GM19395 (cell line): ENCODE results near the gene TENM4.

Experiments
- ATAC-seq: cut with Tn5 transposase; IDR thresholded peaks from one replicate; pipeline ENCODE4 v1.9.1; 2021; ENCODE audit warnings: mild to moderate bottlenecking, moderate library complexity; ENCODE audit not compliant: unreplicated experiment

TENM4 gene

DNA sequence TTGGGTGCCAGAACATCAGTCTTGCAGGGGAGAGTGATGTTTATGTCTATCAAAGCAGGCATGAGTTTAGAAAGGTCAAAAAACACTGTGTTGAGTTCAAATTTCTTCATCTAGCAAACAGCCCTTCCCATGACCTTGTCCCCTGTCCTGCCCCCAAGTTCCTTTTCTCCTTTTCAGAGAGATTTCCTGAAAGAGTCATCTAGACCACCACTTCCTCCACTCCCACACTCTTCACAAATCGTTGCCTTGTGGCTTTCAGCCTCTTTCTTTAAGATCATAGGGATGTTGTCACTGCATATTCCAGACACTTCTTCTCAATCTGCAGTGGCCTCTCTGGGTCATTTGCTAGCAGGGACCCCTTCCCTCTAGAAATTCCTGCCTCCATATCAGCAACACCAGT is 290.5 kb downstream of the TENM4 start:
- ATAC-seq: no peak

DNA sequence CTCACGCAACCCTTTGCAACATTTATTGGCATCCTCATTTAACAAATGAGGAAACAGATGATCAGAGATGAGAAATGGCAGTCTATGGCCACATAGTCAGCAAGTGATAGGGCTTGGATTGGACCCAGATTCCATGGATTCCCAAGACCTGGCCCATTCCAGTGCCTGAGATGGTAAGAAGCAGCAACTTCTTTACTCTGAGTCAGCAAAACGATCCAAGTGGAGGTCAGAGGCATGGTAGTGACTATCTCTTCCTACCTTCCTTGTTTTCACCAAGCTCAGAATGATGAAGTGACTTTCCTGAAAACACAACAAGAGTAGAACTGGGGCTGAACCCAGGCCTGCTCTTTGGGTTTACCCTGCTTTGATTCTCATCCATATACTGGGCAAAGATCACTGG is 293.1 kb downstream of the TENM4 start:
- no peak for ATAC-seq

DNA sequence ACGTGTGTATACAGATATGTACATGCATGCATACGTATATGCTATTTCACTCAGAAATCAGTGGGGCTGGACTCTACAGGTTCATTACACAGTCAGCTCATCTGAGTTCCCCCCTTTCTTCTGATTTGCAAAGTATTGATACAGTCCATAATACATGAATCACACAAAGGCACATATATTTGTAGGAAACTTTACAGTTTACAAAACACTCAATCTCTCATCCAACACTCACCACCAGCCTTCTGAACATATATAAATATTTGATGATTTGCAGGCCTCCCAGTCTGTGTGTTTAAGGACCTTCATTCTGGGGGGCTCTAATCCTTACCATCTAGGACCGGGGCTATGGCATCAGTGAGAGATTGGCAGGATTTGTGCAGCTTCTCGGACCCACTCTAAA is 293.8 kb downstream of the TENM4 start:
- no peak for ATAC-seq

DNA sequence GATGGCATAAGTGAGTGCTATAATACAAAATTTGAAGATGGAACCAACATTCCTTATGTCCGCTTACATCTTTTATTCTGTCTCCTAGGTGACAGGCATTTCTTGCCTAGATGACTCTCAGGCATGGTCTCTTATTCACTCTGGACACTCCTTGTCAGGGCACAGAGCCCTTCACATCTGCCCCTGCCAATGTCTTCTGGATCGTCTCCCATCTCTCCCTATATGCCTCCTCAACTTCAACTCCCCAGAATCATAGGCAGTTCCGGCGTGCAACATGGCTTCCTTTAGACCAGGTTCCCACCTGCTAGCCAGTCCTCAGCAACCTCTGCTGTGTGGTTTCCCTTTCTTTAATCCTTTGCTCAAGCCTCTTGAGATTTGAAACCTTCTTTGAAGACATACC is 300.9 kb downstream of the TENM4 start:
- peak; percentile 44 for ATAC-seq

DNA sequence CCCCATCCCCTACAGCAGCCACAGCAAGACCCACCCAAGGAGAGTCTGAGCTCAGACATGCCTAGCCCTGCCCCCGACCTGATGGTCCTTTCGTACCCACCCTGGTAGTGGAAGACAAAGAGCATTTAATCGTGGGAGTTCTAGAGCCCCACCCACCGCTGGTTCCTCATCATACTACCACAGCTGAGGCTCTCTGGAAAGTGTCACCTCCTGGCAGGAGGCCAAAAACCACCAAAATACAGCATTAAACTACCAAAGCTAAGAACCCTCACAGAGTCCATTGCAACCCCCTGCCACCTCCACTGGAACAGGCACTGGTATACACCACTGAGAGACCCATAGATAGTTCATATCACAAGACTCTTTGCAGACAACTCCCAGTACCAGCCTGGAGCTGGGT is 311.1 kb downstream of the TENM4 start:
- ATAC-seq: no peak

DNA sequence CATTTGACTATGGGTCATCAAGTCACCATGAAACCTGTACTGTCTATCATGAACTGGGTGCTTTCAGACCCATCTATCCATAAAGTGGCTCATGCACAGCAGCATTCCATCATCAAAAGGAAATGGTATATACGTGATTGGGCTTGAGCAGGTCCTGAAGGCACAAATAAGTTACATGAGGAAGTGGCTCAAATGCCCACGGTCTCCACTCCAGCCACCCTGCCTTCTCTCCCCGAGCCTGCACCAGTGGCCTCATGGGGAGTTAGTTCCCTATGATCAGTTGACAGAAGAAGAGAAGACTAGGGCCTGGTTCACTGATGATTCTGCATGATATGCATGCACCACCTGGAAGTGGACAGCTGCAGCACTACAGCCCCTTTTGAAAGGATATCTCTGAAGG is 312.5 kb downstream of the TENM4 start:
- no peak for ATAC-seq

DNA sequence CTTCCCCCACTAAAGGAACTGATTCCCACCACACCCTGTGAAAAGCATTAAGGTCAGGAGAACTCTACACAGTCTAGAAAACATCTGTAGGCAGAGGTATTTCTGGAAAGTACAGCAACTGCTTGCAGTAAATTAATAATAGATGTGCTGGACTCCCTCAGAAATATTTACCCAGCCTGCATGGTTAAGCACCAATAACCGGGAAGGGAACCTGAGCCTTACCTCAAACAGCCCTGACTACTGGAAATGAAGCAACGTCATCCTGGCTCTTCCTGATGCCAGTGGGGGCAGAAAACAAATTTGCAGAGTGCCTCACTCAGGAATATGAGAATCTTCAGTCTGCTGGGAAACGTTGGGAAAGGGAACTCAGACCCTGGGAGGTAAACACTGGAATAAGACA is 318.1 kb downstream of the TENM4 start:
- no peak for ATAC-seq

DNA sequence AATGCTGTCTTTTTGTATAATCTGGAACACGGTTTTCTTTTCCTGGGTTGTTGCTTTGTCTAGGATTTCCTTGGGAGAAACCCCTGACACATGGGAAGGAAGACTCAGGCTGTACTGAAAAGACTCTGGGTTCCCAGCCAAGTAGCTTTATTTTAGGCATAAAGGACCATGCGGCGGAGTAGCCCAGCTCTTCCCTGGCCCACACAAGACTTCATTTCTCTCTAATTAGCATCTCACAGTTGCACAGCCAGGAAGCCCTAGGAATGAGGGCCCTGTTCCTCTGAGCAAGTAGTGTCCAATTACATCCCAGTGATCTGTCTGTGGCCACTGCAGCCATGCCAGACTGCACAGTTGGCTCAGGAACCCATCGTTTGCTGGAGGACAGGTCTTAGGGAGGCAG is 319.5 kb downstream of the TENM4 start:
- ATAC-seq: no peak

DNA sequence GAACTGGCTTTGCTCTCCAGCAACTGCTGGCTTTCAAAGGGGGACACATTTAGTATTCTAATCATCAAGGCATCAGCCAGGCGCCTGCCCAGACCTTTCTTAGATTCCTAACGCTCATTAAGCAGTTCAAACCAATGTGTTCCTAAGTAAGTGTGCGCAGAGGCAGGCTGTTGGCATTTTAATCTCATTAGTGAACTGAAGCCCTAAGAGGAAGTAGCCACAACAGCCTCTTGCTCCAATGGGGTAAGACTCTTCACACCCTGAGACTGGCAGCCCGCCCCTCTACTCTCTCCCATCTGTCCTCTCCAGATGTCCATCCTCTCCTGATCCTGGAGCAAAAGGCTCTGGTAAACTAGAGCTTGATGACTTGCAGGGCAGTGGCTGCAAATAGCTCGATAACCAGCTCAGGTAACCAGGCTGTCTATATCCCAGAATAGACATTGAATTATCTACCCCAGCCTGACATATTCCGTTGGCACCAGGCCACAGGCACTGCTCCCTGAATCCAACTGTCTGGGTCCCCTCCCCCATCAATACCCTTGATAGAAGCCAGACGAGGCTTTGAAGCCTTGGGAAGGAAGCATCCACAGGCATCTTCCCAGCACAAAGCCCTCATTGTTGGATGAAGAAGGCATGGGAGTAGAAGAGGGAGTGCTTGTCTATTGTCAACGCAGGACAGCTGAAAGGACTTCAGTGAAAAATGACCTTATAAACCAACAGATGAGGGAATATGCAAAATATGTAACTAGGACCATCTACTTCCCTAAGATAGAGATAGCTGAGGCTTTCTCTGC is 321.1 kb downstream of the TENM4 start:
- ATAC-seq: no peak

DNA sequence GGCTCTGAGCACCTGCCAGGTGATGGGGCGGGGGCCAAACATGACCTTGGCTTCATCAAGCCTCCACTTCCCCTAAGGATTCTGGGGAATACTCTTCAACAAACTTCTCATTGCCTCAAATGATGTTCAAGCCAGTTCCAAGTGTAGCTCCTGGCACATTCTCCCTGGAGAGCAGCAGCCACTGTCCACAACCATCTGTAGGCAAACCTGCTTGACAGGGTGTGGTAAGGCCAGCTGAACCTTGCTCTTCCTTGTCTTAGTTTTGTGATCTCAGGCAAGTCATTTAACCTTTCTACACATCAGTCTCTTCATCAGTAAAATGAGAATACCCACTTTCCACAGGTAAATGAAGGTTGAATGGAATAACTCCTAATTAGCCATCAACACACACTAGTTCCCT is 323.3 kb downstream of the TENM4 start:
- no peak for ATAC-seq

DNA sequence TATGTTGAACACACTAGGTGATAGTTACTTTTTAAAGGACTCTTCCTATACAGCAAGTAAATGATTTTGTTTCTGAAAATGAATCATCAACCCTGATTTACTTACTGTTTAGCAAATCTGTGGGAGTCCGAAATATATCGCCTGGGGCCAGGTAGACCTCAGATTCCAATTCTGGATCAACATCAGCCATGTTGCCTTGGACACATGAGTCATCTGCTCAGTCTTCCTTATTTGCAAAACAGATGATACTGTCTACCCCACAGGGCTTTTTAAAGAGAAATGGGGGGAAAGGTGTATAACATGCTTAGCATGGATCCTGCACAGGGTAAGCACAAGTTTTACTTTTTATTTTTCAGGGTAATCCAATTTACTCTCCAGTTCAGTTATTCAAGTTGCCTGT is 324.2 kb downstream of the TENM4 start:
- ATAC-seq: no peak

DNA sequence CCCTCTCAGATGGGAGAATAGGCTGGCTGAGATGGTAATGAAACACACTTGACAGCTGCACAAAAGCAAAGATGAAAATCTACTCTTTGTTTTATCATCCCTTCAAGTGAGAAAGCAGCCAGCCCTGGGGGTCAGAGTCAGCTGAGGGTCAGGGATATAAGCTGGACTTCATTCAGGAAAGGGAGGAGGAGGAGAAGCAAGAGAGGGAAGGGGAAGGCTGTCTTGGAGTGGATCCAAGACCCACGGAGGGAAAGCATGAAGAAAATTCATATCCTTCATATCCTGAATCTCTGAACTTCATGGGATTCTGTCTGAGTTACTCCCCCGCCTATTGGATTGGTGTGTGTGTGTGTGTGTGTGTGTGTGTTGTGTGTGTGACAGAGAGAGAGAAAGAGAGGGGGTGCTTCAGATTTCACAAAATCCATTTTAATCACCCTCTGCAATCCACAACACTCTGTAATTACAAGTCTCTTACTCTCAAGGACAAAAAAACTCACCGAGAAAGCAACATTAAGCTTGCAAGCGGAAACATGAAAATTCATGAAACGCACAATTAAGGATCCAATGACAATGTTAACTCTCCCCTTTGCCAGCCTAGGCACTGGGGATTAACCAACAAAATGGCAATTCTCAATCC is 327.7 kb downstream of the TENM4 start:
- no peak for ATAC-seq

DNA sequence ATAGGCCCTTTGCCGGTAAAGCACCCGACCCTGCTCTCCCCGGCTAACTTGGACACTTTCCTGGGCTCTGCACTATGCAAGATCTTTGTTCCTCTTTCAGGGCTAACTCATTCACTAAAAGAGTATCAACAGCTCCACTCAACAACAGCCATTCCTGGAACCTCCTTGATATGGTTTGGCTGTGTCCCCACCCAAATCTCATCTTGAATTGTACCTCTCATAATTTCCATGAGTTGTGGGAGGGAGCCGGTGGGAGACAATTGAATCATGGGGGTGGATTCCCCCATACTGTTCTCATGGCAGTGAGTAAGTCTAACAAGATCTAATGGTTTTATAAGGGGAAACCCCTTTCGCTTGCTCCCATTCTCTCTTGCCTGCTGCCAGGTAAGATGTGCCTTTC is 330.0 kb downstream of the TENM4 start:
- no peak for ATAC-seq

DNA sequence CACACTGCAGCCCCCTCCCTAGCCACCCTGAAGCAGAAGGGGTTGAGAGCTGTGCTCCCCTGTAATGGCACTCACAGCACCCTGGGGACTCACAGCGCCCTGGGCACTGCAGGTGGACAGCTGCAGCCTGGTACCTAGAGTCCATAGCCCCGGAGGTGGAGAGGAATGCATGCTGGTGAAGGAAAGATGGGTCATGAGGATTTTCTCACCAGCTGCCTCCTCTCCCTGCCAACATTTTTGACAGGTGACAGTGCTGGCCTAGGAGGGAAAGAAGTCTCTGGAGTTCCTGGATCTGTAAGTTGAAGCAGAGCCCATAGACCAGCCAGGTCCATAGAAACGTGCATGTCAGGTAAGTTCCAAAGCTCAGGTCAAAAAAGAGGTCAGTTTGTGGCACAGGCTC is 330.5 kb downstream of the TENM4 start:
- ATAC-seq: no peak

DNA sequence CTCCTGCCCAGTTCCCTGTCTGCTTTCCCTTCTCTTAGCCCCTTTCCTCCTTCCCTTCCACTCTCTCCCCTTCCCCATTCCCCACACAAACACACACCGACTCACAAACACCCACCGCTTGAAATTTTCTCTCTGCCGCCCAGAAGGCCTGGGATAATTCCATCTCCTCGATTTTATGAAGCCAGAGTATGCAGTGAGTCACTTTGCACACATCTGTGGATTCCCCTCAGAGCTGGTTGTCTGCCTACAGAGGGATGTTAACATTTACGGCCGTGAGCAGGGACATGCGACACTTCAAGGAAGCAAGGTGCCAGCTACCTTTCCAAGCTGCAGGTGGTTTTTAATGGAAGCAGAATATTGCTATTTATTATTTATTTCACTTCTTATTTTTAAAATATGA is 332.0 kb downstream of the TENM4 start:
- no peak for ATAC-seq

DNA sequence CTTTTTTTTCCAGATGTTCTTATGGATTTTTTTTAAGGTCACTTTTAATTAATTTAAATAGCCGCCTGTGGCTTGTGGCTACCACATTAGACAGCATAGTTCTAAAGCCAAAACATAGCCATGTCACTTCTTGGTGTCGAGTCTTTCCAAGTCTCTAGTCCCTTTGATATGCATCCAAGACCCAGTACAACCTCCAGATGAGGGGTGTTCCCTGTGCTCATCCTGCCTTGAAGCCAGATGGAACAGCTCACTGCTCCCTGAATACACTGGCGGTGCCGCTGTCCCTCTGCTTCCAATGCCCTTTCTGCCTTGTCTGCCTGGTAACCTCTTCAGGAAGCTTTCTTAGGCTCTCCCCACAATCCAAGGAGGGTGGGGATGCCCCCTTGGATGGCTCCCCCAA is 338.0 kb downstream of the TENM4 start:
- no peak for ATAC-seq

DNA sequence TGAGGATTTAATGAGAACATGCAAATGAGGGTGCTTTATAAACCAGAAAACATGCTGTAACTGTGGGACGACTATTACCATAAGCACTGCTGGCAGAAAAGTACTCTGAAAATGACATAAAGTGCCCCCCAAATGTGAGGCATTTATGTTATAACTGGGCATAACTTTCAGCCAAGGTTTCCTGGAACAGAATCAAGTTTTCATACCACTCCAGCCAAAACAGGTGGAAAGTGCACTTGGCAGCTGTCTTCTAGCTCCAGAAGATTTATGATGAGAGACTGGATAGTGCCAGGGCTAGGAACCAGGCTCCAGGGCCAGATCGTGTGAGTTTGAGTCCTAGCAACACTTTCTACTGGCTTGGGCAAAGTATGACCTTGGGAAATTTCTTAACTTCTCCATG is 339.2 kb downstream of the TENM4 start:
- no peak for ATAC-seq

DNA sequence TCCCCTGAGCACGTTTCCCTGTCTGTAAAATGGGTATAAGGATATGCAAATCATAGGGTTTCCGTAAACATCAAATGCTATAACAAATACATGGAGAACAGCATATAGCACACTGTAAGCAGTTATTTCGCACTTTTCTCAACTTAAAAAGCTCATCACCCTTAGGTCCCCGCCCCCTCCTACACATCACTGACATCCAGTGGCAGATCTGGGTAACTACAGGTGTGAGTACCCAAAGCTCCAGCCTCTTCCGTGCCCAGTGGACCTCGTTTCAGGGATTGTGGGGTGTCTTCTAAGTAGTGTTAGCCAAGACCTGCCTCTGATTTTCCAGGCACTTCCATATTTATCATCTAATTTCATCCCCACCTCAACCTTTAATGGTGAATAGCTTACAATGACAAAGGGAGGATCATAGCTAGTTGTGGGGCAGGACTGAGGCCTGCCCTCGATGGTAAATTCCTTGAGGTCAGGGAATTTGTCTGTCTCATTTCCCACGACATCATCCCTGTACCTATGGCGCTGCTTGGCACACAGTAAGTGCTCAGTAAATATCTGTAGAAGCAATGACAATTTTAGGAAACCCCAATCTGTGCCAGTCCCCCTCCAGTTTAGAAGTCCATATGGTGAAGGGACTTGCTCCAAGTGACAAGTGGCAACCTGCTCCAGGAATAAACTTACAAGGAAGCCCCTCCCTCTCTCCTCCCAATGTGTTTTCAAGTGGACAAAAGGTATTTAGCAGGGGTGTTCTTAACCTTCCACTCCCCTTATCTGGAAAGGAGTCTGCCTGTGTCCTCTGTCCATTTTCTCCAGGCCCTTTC is 340.5 kb downstream of the TENM4 start:
- peak; percentile 87 for ATAC-seq

DNA sequence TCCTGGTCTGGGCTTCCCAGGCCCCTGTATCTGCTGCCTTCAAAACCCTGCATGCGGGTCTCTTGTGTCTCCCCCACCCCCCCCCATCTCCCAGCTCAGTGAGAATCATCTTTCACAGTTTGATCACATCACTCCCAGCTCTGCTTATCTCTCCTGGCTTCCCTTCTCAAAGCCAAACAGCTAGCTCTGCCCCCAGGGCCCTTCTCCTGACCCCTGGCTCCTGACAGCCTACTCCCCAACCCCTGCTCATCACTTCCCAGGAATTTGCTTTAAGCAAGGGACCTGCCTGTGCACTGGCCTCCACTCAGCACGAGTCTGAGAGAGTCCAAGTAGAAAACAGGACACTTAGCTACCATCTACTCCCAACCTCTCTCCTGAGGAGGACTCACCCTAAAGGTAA is 342.7 kb downstream of the TENM4 start:
- ATAC-seq: no peak

DNA sequence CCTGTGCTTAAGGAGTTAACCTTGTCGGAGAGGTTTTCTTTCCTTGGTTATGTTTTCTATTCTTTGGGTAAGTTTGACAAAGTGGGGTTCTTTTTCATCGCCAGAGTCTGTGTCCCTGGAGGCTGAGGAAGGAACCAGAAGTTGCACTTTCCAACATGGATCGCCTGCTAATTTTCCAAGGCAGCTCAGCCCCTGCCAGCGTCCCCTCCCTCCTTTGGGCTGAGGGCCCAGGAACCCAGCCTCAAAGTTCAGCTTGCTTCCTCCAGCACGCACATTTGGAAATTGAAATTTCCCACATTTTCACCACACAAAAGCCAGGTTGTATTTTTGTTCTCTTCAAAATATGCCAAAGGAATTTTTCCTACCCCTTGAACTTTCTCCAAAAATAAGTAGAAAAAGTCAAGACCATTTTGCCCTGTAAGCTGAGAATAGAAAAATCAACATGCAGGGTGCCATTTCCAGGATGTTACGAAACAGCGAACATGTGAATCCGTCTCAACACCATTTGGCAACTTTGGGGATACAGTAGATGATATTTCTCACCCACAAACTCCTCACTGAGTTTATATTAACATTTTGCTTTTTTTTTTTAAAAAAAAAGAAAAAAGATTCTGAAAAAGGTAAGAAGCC is 343.5 kb downstream of the TENM4 start:
- no peak for ATAC-seq

DNA sequence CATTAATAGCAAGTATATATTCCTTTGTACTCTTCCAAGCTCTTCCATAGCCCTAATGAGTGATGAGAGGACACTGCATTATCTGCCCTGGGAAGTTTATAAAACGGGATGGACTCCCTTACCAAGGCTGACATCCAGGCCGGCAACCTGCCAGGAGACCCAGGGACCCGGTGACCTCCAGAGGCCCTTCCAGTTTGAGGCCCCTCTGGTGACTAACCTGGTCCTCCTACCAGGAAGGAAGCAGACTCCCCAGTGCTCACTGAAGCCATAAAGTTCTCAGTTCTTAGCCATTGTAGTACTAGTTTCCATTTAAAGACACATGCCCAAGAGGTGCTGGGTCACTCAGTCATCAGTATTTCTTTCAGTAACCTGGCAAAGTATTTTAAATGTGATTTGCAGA is 345.4 kb downstream of the TENM4 start:
- ATAC-seq: no peak

DNA sequence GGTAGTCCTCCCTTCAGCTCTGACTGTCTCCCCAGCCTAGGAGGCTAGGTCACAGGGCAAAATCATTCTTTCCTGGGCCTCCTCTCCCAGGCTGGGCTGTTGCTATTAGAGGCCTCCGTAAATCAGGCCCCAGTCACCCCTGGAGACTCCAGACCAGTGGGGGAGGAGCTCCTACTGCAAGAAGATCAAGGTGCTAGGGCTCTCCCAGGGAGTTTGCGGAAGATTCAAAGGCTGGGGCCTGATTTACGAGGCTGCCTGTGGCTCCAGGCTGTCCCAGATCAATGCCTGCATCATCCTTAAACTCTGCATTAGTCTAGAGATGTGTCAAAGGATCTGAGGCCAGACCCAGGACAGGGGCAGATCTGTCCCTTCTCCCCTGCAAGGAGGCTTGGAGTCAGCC is 346.2 kb downstream of the TENM4 start:
- no peak for ATAC-seq
